Glutamatergic neuron (in vitro differentiated cells): ENCODE results near the gene DDX10. TPM values are rescaled to one million over a fixed set of nuclear protein-coding genes. Genes with fewer than 3 reads are reported as not detected.

ENCODE experiments used
- DNase-seq: peaks from one replicate; pipeline ENCODE4 v3.0.0; 2022
- H3K27ac Mint-ChIP-seq: one replicate; pipeline ENCODE4 v1.8.0; 2020; ENCODE audit warnings: mild to moderate bottlenecking, mixed read lengths, inconsistent platforms; ENCODE audit not compliant: unreplicated experiment
- H3K27me3 Mint-ChIP-seq: one replicate; pipeline ENCODE4 v1.8.0; 2020; ENCODE audit warnings: mild to moderate bottlenecking, moderate library complexity, mixed read lengths, inconsistent platforms; ENCODE audit not compliant: unreplicated experiment
- H3K36me3 Mint-ChIP-seq: one replicate; pipeline ENCODE4 v1.8.0; 2020; ENCODE audit warnings: mild to moderate bottlenecking, mixed read lengths, inconsistent platforms; ENCODE audit not compliant: unreplicated experiment
- H3K4me1 Mint-ChIP-seq: one replicate; pipeline ENCODE4 v1.8.0; 2020; ENCODE audit warnings: mild to moderate bottlenecking, low read depth, mixed read lengths, inconsistent platforms; ENCODE audit not compliant: unreplicated experiment
- H3K4me3 Mint-ChIP-seq: one replicate; pipeline ENCODE4 v1.8.0; 2020; ENCODE audit warnings: mild to moderate bottlenecking, mixed read lengths, inconsistent platforms; ENCODE audit not compliant: unreplicated experiment
- H3K9me3 Mint-ChIP-seq: one replicate; pipeline ENCODE4 v1.8.0; 2020; ENCODE audit warnings: mild to moderate bottlenecking, moderate library complexity, mixed read lengths, inconsistent platforms; ENCODE audit not compliant: unreplicated experiment
- CTCF ChIP-seq: fragments of 200-600 bp; sonication (generic); IDR thresholded peaks from one replicate; pipeline ENCODE4 v1.5.0; 2021; ENCODE audit not compliant: partially characterized antibody, unreplicated experiment
- total RNA-seq: library from RNA; stranded (reverse); fragmentation: NEBNext Ultra II Directional; extraction: Animal tissue kit (Norgen Biotek cat#: 25700); gene quantifications from one replicate; pipeline ENCODE4 v1.2.1, GENCODE V29; 2021; ENCODE audit not compliant: unreplicated experiment

The DDX10 gene
- total RNA-seq, 1 donor from 2014 or later: 18.8 TPM

GRCh38 chr11:108620958-108621772 lies 43.7 kb upstream of the DDX10 start:
- H3K9me3 Mint-ChIP-seq: no peaks in the 10 kb centered on the region
- H3K4me3 Mint-ChIP-seq: no peak overlapping the region
- no peaks in the 10 kb centered on the region for H3K27me3 Mint-ChIP-seq
- H3K36me3 Mint-ChIP-seq: no peaks in the 10 kb centered on the region
- H3K4me1 Mint-ChIP-seq: no peaks in the 10 kb centered on the region
- no peak for DNase-seq
- no peak for TF ChIP-seq CTCF
- no peak overlapping the region for H3K27ac Mint-ChIP-seq

GRCh38 chr11:108622341-108622740 lies 42.5 kb upstream of the DDX10 start:
- TF ChIP-seq CTCF: no peak
- Mint-ChIP-seq H3K36me3 (peaks cover 1% of the 10 kb centered on the region), H3K4me1 (no peaks in the 10 kb centered on the region), H3K27ac (no peak overlapping the region), H3K27me3 (no peaks in the 10 kb centered on the region), H3K9me3 (no peaks in the 10 kb centered on the region), H3K4me3 (no peak overlapping the region)
- no peak for DNase-seq

- H3K4me1 Mint-ChIP-seq: no peaks in the 10 kb centered on the region
- no peak overlapping the region for H3K27ac Mint-ChIP-seq
- no peak overlapping the region for H3K4me3 Mint-ChIP-seq
- H3K27me3 Mint-ChIP-seq: no peaks in the 10 kb centered on the region
- TF ChIP-seq CTCF: no peak
- peaks cover 7% of the 10 kb centered on the region for H3K36me3 Mint-ChIP-seq
- DNase-seq: no peak
- no peaks in the 10 kb centered on the region for H3K9me3 Mint-ChIP-seq
These were observed 40.5 kb upstream of the DDX10 start for GRCh38 chr11:108624196-108624925.

- Mint-ChIP-seq H3K4me3 (no peak overlapping the region), H3K27ac (no peak overlapping the region), H3K36me3 (peaks cover 7% of the 10 kb centered on the region), H3K4me1 (no peaks in the 10 kb centered on the region), H3K9me3 (no peaks in the 10 kb centered on the region), H3K27me3 (no peaks in the 10 kb centered on the region)
- TF ChIP-seq CTCF: no peak
- DNase-seq: no peak
These were observed 36.5 kb upstream of the DDX10 start for GRCh38 chr11:108628326-108628725.

- H3K27me3 Mint-ChIP-seq: no peaks in the 10 kb centered on the region
- no peaks in the 10 kb centered on the region for H3K9me3 Mint-ChIP-seq
- no peaks in the 10 kb centered on the region for H3K4me1 Mint-ChIP-seq
- no peak overlapping the region for H3K27ac Mint-ChIP-seq
- no peak overlapping the region for H3K4me3 Mint-ChIP-seq
- peaks cover 7% of the 10 kb centered on the region for H3K36me3 Mint-ChIP-seq
- DNase-seq: no peak
- no peak for TF ChIP-seq CTCF
These were observed 36.1 kb upstream of the DDX10 start for GRCh38 chr11:108628812-108629211.
